GM12891 (cell line): ENCODE data around the gene IL1RN.

ENCODE experiments used
- PAX5 ChIP-seq: IDR thresholded peaks from 2 replicates; pipeline ENCODE4 v1.6.1; 2011; ENCODE audit warnings: low read length, moderate library complexity, mild to moderate bottlenecking; ENCODE audit not compliant: insufficient read depth, severe bottlenecking
- POLR2A ChIP-seq: IDR thresholded peaks from 2 replicates; pipeline ENCODE4 v1.6.1; 2011; ENCODE audit warnings: low read depth, low read length, control low read depth
- POLR2AphosphoS5 ChIP-seq: IDR thresholded peaks from 2 replicates; pipeline ENCODE4 v1.6.1; 2011; ENCODE audit warnings: low read depth, low read length, control low read depth
- SPI1 ChIP-seq: IDR thresholded peaks from 2 replicates; pipeline ENCODE4 v1.6.1; 2011; ENCODE audit warnings: low read depth, low read length, control low read depth

GRCh38 chr2:113131352-113132185 lies 4.2 kb downstream of the IL1RN start:
- TF ChIP-seq POLR2A (no peak), POLR2AphosphoS5 (no peak), SPI1 (no peak), PAX5 (no peak)
